ENCODE measurements around the gene ARL6IP6. TPM values are rescaled to one million over a fixed set of nuclear protein-coding genes. Genes with fewer than 3 reads are reported as not detected.
"Not testable (repeated sequence)": the region's sequence is repeated elsewhere in the genome, so short reads cannot be mapped to it uniquely, and the experiment has no call there.

Gene ARL6IP6
- total RNA-seq, 2 donors from 2014 or later = 45.7 to 55.2 TPM

- Mint-ChIP-seq H3K36me3 (ENCODE audit: low read depth) (peaks cover 38% of the 10 kb centered on the region), H3K4me3 (no peak overlapping the region), H3K27me3 (ENCODE audit: insufficient read depth) (no peaks in the 10 kb centered on the region), H3K4me1 (peaks cover 6% of the 10 kb centered on the region), H3K9me3 (peaks cover 21% of the 10 kb centered on the region), H3K27ac (no peak overlapping the region)
- no peak for DNase-seq
- H3K27me3 ChIP-seq (ENCODE audit: control insufficient read depth, insufficient read depth, low read length, poor library complexity, severe bottlenecking) = no peaks in the 10 kb centered on the region
- H3K4me3 ChIP-seq (ENCODE audit: low read length) = no peak overlapping the region
- WGBS, 2 experiments (ENCODE audit: insufficient coverage in 1 of 2, insufficient read length in 1 of 2) = 100% methylated on average over 2 of the region's 3 CpGs; no CpG with 5 or more reads in 1 of the 2 experiments
- no peak overlapping the region for H3K9ac ChIP-seq (ENCODE audit: extremely low read depth, low read length, poor library complexity, severe bottlenecking)
- no peaks in the 10 kb centered on the region for H3K4me1 ChIP-seq (ENCODE audit: control insufficient read depth, insufficient read depth, low read length)
- H3K27ac ChIP-seq (ENCODE audit: low read depth, low read length) = no peak overlapping the region
- TF ChIP-seq CTCF (conservative IDR thresholded peaks at IDR 0.05) = peak; percentile 71
- H3K9me3 ChIP-seq (ENCODE audit: control insufficient read depth, low read length) = peaks cover 20% of the 10 kb centered on the region
- peaks cover 60% of the 10 kb centered on the region for H3K36me3 ChIP-seq (ENCODE audit: control insufficient read depth, insufficient read depth, low read length)
These were observed 24.6 kb downstream of the ARL6IP6 start for GRCh38 chr2:152743002-152743401.

GRCh38 chr2:152747751-152748150 is 29.3 kb downstream of the ARL6IP6 start:
- not testable (repeated sequence) for H3K27me3 Mint-ChIP-seq (ENCODE audit: insufficient read depth)

GRCh38 chr2:152755029-152755428 is 36.6 kb downstream of the ARL6IP6 start:
- H3K36me3 ChIP-seq (ENCODE audit: control insufficient read depth, insufficient read depth, low read length) = peaks cover 86% of the 10 kb centered on the region

More at GRCh38 chr2:152747751-152748150, 29.3 kb downstream of the ARL6IP6 start:
- H3K27ac Mint-ChIP-seq = peak overlapping the region; percentile 20
- not testable (repeated sequence) for H3K27ac ChIP-seq (ENCODE audit: low read depth, low read length); H3K4me1 ChIP-seq (ENCODE audit: control insufficient read depth, insufficient read depth, low read length); H3K9me3 Mint-ChIP-seq; DNase-seq; H3K4me3 ChIP-seq (ENCODE audit: low read length); H3K4me3 Mint-ChIP-seq; H3K27me3 ChIP-seq (ENCODE audit: control insufficient read depth, insufficient read depth, low read length, poor library complexity, severe bottlenecking)
- 73 to 86% methylated on average over 2 to 4 of the region's 4 CpGs for WGBS, 2 experiments (ENCODE audit: insufficient coverage in 1 of 2, insufficient read length in 1 of 2)
- peaks cover 47% of the 10 kb centered on the region for H3K36me3 Mint-ChIP-seq (ENCODE audit: low read depth)
- Histone ChIP-seq H3K36me3 (ENCODE audit: control insufficient read depth, insufficient read depth, low read length) (peaks cover 63% of the 10 kb centered on the region), H3K9me3 (ENCODE audit: control insufficient read depth, low read length) (peaks cover 19% of the 10 kb centered on the region), H3K9ac (ENCODE audit: extremely low read depth, low read length, poor library complexity, severe bottlenecking) (peak overlapping the region; percentile 26)
- H3K4me1 Mint-ChIP-seq = peaks cover 28% of the 10 kb centered on the region

More at GRCh38 chr2:152755029-152755428, 36.6 kb downstream of the ARL6IP6 start:
- no peaks in the 10 kb centered on the region for H3K27me3 ChIP-seq (ENCODE audit: control insufficient read depth, insufficient read depth, low read length, poor library complexity, severe bottlenecking)
- DNase-seq = peak; percentile 90
- peaks cover 34% of the 10 kb centered on the region for H3K9me3 ChIP-seq (ENCODE audit: control insufficient read depth, low read length)
- Mint-ChIP-seq H3K27ac (no peak overlapping the region), H3K4me3 (no peak overlapping the region), H3K36me3 (ENCODE audit: low read depth) (peaks cover 82% of the 10 kb centered on the region), H3K4me1 (peaks cover 14% of the 10 kb centered on the region), H3K27me3 (ENCODE audit: insufficient read depth) (no peaks in the 10 kb centered on the region), H3K9me3 (peaks cover 8% of the 10 kb centered on the region)
- no peaks in the 10 kb centered on the region for H3K4me1 ChIP-seq (ENCODE audit: control insufficient read depth, insufficient read depth, low read length)
- no peak overlapping the region for H3K27ac ChIP-seq (ENCODE audit: low read depth, low read length)
- no peak overlapping the region for H3K9ac ChIP-seq (ENCODE audit: extremely low read depth, low read length, poor library complexity, severe bottlenecking)
- peak; percentile 88 for TF ChIP-seq CTCF (conservative IDR thresholded peaks at IDR 0.05)
- H3K4me3 ChIP-seq (ENCODE audit: low read length) = no peak overlapping the region
- 86 to 91% methylated on average over 11 to 13 of the region's 13 CpGs for WGBS, 2 experiments (ENCODE audit: insufficient coverage in 1 of 2, insufficient read length in 1 of 2)
